Lung (tissue), 12 donors: Measurements from ENCODE around the gene OSBPL9. TPM values are rescaled to one million over a fixed set of nuclear protein-coding genes. Genes with fewer than 3 reads are reported as not detected.

ENCODE experiments used
- ATAC-seq: fragments of 200-7000 bp; cut with Tn5 transposase; one replicate; pipeline ENCODE4 v1.9.1; 2020; ENCODE audit warnings: moderate number of reproducible peaks; ENCODE audit not compliant: insufficient read depth, low FRiP score
- DNase-seq, 3 donors: peaks; one replicate each; pipeline ENCODE4 v3.0.0-alpha.2; 2013 to 2017
- H3K27ac ChIP-seq, 2 donors: one replicate each; pipeline ENCODE4 v1.5.1; 2013; ENCODE audit warnings: mild to moderate bottlenecking in 2 of 2, moderate library complexity in 2 of 2, control low read depth in 1 of 2, inconsistent platforms in 1 of 2, low read depth in 1 of 2, low read length in 1 of 2
- H3K27me3 ChIP-seq, 3 donors: one replicate each; pipeline ENCODE4 v1.5.1; 2013; ENCODE audit warnings: low read length in 2 of 3; ENCODE audit not compliant: control insufficient read depth in 3 of 3, insufficient read depth in 3 of 3
- H3K36me3 ChIP-seq, 4 donors: one replicate each; pipeline ENCODE4 v1.5.1; 2013; ENCODE audit warnings: low read length in 4 of 4, mild to moderate bottlenecking in 1 of 4, moderate library complexity in 1 of 4; ENCODE audit not compliant: control insufficient read depth in 4 of 4, insufficient read depth in 4 of 4
- H3K4me1 ChIP-seq, 5 donors: one replicate each; pipeline ENCODE4 v1.5.1; 2013; ENCODE audit warnings: low read length in 5 of 5, mild to moderate bottlenecking in 2 of 5, moderate library complexity in 1 of 5; ENCODE audit not compliant: control insufficient read depth in 5 of 5, insufficient read depth in 5 of 5
- H3K4me3 ChIP-seq: one replicate; pipeline ENCODE4 v1.5.1; 2013; ENCODE audit warnings: mild to moderate bottlenecking, control low read depth, moderate library complexity
- H3K9ac ChIP-seq, 2 donors: one replicate each; pipeline ENCODE4 v1.5.1; 2013; ENCODE audit warnings: low read length in 2 of 2, control low read depth in 1 of 2; ENCODE audit not compliant: insufficient read depth in 1 of 2
- H3K9me3 ChIP-seq, 4 donors: one replicate each; pipeline ENCODE4 v1.5.1; 2013; ENCODE audit warnings: low read length in 3 of 4, mild to moderate bottlenecking in 1 of 4, moderate library complexity in 1 of 4; ENCODE audit not compliant: control insufficient read depth in 4 of 4, insufficient read depth in 3 of 4
- WGBS, 2 donors: extraction: QIAGEN DNeasy Blood & Tissue Kit; methylation state at CpG; one replicate each; pipeline ENCODE4 v1.1.7; 2013; 5-methylcytosine and 5-hydroxymethylcytosine counted together
- polyA plus RNA-seq, 2 donors: library from polyadenylated mRNA; stranded (reverse); fragments of 200-250 nt; gene quantifications; one replicate each; pipeline ENCODE4 v1.2.1, GENCODE V29; 2013
- total RNA-seq, 2 donors: library from RNA; depleted of rRNA in 1 of 2; stranded (reverse); fragments of >200 nt in 1 of 2; gene quantifications; one replicate each; pipeline ENCODE4 v1.2.1, GENCODE V29; 2014 to 2021
- TF ChIP-seq, protein P1 (sequence below): IDR thresholded peaks from 2 replicates; pipeline ENCODE4 v1.5.1; 2012; ENCODE audit warnings: mild to moderate bottlenecking; ENCODE audit errors: control extremely low read depth, extremely low read depth
- donor health status: control.
- donor health status: control.
- donor health status: Bipolar disorder and iron deficiency.
- donor health status: healthy.
- donor health status: DM: yes; HTN: yes; CAD: no.

OSBPL9 gene
- total and polyA plus RNA-seq, 4 donors = 36.8 to 135 (median 72.4) TPM

GRCh38 chr1:51679435-51679834 lies 62.5 kb downstream of the OSBPL9 start:
- ATAC-seq (no peak), DNase-seq (no peak)
- peaks cover 0 to 4% (median 0%) of the 10 kb centered on the region in 5 donors for H3K4me1 ChIP-seq
- TF ChIP-seq, protein P1, sequence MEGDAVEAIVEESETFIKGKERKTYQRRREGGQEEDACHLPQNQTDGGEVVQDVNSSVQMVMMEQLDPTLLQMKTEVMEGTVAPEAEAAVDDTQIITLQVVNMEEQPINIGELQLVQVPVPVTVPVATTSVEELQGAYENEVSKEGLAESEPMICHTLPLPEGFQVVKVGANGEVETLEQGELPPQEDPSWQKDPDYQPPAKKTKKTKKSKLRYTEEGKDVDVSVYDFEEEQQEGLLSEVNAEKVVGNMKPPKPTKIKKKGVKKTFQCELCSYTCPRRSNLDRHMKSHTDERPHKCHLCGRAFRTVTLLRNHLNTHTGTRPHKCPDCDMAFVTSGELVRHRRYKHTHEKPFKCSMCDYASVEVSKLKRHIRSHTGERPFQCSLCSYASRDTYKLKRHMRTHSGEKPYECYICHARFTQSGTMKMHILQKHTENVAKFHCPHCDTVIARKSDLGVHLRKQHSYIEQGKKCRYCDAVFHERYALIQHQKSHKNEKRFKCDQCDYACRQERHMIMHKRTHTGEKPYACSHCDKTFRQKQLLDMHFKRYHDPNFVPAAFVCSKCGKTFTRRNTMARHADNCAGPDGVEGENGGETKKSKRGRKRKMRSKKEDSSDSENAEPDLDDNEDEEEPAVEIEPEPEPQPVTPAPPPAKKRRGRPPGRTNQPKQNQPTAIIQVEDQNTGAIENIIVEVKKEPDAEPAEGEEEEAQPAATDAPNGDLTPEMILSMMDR = no peak
- peaks cover 0 to 2% (median under 1%) of the 10 kb centered on the region in 4 donors for H3K36me3 ChIP-seq
- H3K27ac ChIP-seq = no peak overlapping the region
- no peaks in the 10 kb centered on the region for H3K9me3 ChIP-seq
- H3K4me3 ChIP-seq = no peak overlapping the region
- H3K9ac ChIP-seq = no peak overlapping the region
- no peaks in the 10 kb centered on the region for H3K27me3 ChIP-seq

DNA sequence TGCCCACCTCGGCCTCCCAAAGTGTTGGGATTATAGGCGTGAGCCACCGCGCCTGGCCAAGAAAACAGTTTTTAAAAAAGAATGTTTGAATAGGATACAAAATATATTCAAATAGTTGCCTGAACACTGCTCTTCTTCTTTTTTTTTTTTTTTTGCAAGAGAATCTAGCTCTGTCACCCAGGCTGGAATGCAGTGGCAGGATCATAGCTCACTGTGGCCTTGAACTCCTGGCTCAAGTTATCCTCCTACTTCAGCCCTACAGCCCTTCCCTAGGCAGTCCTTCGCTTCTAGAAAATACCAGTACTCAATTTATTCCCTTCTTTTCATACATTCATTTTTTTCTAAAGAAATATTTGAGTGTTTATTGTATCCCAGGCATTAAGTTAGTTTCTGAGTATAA lies 67.9 kb downstream of the OSBPL9 start:
- TF ChIP-seq, protein P1 = no peak
- Histone ChIP-seq H3K9ac (no peak overlapping the region), H3K4me3 (no peak overlapping the region), H3K27ac (no peak overlapping the region), H3K36me3 (peaks cover 0 to 1% (median 0%) of the 10 kb centered on the region in 4 donors), H3K27me3 (no peaks in the 10 kb centered on the region), H3K9me3 (no peaks in the 10 kb centered on the region), H3K4me1 (peaks cover 0 to 13% (median 0%) of the 10 kb centered on the region in 5 donors)
- WGBS, 2 donors = 97 to 98% methylated on average over 5 of the region's 5 CpGs
- DNase-seq (no peak), ATAC-seq (no peak)

DNA sequence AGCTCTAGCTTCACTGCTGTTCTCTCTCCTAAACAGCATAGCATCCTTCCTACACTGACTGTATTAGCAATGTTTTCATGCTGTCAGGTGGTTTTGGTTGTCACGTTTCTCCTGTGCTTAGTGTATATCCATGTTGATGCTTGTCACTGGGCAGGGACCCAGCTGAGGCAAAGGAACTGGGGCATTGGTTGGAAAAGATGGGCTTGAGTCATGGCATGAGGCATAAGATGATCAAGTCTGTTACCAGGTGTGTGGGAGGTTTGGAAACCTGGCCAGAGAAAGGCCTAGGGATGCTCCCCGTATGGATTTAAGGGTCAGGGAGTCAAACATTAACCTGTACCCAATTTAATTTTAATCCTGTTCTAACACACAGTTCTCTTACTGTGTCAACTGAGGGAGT lies 69.6 kb downstream of the OSBPL9 start:
- Histone ChIP-seq H3K9ac (no peak overlapping the region), H3K36me3 (peaks cover 0 to 1% (median 0%) of the 10 kb centered on the region in 4 donors), H3K27ac (peak overlapping the region in 1 of 2 donors; percentile 1), H3K4me1 (peaks cover 0 to 11% (median 0%) of the 10 kb centered on the region in 5 donors), H3K9me3 (no peaks in the 10 kb centered on the region), H3K4me3 (no peak overlapping the region), H3K27me3 (no peaks in the 10 kb centered on the region)
- DNase-seq = no peak
- ATAC-seq = no peak
- TF ChIP-seq, protein P1 = no peak
- 76 to 89% methylated on average over 2 of the region's 2 CpGs for WGBS, 2 donors

DNA sequence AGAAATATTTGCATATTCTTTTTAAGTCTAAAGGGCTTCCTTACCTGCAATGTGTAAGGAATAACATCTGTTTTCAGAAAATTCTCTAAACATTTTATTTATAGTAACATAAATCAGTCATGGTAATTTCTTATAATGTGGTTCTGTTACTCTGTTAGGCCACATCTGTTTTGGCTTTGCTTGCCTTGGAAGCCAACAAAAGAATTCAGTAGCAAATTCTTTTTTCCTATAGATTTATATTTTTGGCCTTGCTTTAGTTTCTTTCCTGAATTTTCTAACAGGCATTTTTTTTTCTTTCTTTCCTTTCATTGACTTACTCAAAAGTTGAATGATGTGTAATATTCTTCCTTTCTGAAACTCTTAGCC lies 72.2 kb downstream of the OSBPL9 start:
- DNase-seq (no peak), ATAC-seq (no peak)
- H3K4me1 ChIP-seq = peaks cover 0 to 17% (median 3%) of the 10 kb centered on the region in 5 donors
- H3K9ac ChIP-seq = no peak overlapping the region
- no peaks in the 10 kb centered on the region for H3K27me3 ChIP-seq
- TF ChIP-seq, protein P1 = no peak
- no peak overlapping the region for H3K4me3 ChIP-seq
- peak overlapping the region in 1 of 2 donors; percentile 45 for H3K27ac ChIP-seq
- no peaks in the 10 kb centered on the region for H3K9me3 ChIP-seq
- H3K36me3 ChIP-seq = peaks cover 0 to 2% (median 0%) of the 10 kb centered on the region in 4 donors
